ELR (cell line): ENCODE results near the gene PPP1R7.
"Not testable (repeated sequence)": the region's sequence is repeated elsewhere in the genome, so short reads cannot be mapped to it uniquely, and the experiment has no call there.

ENCODE experiments used
- DNase-seq: peaks from one replicate; pipeline ENCODE4 v3.0.0-alpha.2; 2015; ENCODE audit warnings: low read depth

PPP1R7 gene

DNA sequence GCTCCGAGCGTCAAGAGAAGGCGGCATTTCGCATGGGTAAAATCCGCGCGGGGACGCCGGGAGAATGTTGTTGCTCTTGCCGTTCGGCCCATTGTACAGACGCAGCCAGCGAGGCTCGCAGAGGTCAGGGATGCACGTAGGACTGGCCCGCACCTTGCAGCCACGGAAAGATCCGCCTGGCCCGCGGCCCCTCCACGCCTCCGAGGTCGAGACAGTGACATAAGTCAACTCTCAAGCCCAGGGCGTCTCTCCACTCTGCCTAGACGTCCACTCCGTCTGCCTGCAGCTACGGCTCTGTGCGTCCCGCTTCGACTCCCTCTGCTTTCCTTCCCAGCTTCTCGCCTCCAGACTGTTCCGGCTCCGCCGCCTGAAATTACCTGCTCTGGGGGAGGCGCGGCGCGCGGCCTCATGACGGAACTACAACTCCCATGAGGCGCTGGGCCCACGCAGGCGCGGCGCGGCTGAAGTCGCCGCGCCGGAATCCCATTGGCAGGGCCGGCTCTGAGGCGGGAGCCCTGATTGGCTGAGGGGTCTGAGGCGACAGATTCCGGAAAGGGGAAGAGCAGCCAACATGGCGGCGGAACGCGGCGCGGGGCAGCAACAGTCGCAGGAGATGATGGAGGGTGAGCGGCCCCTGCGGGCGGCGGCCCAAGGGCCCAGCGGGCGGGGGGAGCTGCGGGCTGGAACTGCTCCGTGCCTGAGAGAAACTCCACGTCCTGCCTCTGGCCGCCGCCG lies at the start of gene PPP1R7:
PPP1R7 (plus strand) TSS at position 543 of the 735 bp plus-strand sequence; CDS start at position 572, 29 bp downstream.
- DNase-seq: peak; percentile 95

DNA sequence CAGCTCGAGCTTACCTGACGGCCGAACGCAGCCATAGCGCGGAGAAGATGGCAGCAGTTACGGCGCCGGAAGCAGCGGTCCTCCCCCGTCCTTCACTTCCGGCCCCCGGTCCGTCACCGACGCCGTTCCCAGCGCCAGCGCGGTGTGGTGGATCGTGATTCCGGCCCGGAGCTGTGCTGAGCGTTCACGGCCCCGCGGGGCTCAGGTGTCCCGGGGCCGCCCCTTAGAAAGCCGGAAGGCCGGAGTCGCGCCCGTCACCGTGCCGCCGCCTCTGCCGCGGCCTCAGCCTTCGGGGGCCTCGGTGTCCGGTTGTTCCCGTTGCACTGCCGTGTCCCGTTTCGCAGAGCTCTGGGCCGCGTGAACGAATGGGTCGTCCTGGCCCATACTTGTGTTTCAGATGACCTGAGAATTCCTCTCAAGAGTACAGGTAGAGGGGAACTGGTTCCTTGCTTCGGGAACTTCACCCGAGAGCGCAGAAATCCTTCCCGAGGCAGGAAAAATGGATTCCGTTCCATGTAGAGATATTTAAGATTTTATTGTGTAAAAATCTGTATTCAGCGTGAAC lies 47.9 kb upstream of the PPP1R7 start, which contains the start of gene MTERF4:
MTERF4 (minus strand) TSS at position 49 of the 565 bp plus-strand sequence; CDS start at position 35, 14 bp downstream.
- peak; percentile 89 for DNase-seq

DNA sequence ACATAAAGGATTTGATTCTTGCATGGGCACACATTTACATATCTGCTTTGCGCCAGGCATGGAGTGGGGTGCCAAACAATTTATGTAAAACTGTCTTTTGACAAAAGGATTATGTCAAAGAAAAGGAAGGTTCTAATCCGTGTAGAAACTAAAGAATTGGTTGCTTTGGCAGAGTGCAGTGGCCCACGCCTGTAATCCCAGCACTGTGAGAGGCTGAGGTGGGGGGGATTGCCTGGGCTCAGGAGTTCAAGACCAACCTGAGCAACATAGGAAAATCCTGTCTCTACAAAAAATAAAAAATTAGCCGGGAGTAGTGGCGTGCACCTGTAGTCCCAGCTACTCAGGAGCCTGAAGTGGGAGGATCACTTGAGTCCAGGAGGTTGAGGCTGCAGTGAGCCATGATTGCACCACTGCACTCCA lies 47.1 kb upstream of the PPP1R7 start:
- no peak for DNase-seq

- not testable (repeated sequence) for DNase-seq
These were observed 45.7 kb upstream of the PPP1R7 start for GRCh38 chr2:241104611-241105010.

DNA sequence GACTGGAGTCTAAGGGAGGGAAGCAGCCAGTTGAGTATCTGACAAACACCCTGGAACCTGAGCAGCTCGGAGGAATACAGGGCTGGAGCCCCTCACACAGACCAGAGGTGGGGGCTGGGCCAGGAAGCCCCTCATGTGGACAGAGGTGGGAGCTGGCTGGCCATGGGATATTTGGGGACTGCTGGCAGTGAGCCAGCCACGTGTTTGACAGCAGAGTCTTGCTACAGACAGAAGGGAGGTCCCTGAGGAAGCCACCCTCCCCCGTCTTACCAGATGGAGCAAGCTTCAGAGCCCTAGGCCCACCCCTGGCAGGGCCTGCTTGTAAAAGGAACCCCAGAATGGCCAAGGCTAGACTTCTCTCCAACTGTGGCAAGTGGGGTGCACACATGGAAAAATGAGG lies 44.6 kb upstream of the PPP1R7 start:
- DNase-seq: no peak

GRCh38 chr2:241107031-241107783 lies 43.1 kb upstream of the PPP1R7 start:
- DNase-seq: no peak

- DNase-seq: no peak
These were observed 41.7 kb upstream of the PPP1R7 start for GRCh38 chr2:241108271-241109209.

- no peak for DNase-seq
These were observed 40.8 kb upstream of the PPP1R7 start for GRCh38 chr2:241109210-241110088.

DNA sequence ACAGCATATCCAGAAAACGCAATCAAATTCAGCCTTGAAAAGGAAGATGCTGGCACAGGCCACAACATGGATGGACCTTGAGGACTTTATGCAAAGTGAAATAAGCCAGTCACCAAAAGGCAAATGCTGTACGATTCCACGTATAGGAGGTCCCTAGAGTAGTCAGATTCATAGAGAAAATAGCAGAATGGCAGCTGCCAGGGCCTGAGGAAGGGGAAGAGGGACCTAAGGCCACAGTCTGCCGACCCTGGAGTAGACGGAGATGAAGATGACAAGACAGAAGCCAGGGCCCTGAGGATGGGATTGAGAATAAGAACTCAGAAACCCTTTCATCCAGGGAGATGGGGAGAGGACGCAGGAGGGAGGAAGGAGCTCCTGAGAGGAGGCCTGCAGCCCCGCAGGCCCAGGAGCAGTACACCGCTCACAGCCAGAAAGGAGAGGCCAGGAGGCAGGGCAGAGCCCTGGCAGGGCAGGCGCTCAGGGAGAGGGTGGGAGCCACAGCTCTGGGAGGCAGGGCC lies 40.1 kb upstream of the PPP1R7 start:
- DNase-seq: no peak

GRCh38 chr2:241110607-241111439 lies 39.4 kb upstream of the PPP1R7 start:
- DNase-seq: no peak

DNA sequence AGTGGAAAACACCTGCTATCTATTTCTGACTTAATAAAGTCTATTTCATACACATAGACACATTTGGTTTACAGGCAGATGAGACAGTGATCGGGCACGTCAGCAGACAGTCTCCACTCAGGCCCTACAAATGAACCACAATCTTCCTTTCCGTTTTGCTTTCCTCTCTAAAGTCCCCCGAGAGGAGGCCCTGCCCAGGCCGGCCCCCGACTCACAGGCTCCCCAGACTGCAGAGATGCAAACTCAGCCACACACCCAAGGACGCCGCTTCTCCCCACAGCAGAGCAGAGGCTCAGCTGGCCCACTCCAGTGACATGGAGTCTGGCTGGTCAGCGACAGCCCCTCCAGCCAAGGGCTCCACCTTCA lies 38.8 kb upstream of the PPP1R7 start:
- no peak for DNase-seq

DNA sequence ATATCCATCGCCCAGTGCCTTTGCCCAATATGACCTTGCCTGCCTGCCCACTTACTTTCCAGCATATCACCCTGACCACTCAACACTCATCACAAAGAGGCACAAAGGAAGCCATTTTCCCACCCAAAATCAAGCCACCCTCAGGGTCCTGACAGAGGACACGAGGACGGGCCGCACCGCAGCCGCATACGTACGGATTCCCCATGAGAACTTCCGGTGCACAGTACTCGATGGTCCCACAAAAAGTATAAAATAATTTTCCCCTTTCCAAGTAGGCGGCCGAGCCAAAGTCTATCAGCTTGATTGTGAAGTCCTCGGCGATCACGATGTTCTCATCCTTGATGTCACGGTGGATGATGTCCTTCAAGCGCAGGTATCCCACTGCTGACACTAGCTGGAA lies 38.2 kb upstream of the PPP1R7 start:
- DNase-seq: no peak

GRCh38 chr2:241112592-241112991 lies 37.7 kb upstream of the PPP1R7 start:
- no peak for DNase-seq

GRCh38 chr2:241114836-241115235 lies 35.4 kb upstream of the PPP1R7 start:
- DNase-seq: no peak

DNA sequence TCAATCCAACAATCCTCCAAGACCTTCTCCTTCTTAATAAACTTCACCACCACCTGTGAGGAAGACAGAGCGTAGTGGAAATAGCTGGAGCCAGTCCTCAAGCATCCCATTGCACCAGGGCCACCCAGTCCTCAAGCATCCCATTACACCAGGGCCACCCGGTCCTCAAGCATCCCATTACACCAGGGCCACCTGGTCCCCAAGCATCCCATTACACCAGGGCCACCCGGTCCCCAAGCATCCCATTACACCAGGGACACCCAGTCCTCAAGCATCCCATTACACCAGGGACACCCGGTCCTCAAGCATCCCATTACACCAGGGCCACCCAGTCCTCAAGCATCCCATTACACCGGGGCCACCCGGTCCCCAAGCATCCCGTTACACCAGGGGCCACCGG lies 34.9 kb upstream of the PPP1R7 start:
- DNase-seq: no peak

- no peak for DNase-seq
These were observed 33.4 kb upstream of the PPP1R7 start for GRCh38 chr2:241116606-241117560.

- no peak for DNase-seq
These were observed 31.3 kb upstream of the PPP1R7 start for GRCh38 chr2:241118737-241119505.

DNA sequence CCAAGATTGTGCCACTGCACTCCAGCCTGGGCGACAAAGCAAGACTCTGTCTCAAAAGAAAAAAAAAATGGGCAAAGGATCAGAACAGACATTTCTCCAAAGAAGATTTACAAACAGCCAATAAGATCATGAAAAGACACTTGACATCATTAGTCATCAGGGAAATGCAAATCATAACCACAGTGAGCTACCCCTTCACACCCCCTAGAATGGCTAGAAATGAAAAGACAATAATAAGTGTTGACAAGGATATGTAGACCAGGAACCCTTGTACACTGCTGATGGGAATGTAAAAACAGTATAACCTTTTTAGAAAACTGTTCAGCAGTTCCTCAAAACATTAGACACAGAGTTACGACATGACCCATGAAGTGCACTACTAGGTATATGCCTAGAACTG lies 29.8 kb upstream of the PPP1R7 start:
- peak; percentile 15 for DNase-seq
